ENCODE data around the gene P2RX5.

DNA sequence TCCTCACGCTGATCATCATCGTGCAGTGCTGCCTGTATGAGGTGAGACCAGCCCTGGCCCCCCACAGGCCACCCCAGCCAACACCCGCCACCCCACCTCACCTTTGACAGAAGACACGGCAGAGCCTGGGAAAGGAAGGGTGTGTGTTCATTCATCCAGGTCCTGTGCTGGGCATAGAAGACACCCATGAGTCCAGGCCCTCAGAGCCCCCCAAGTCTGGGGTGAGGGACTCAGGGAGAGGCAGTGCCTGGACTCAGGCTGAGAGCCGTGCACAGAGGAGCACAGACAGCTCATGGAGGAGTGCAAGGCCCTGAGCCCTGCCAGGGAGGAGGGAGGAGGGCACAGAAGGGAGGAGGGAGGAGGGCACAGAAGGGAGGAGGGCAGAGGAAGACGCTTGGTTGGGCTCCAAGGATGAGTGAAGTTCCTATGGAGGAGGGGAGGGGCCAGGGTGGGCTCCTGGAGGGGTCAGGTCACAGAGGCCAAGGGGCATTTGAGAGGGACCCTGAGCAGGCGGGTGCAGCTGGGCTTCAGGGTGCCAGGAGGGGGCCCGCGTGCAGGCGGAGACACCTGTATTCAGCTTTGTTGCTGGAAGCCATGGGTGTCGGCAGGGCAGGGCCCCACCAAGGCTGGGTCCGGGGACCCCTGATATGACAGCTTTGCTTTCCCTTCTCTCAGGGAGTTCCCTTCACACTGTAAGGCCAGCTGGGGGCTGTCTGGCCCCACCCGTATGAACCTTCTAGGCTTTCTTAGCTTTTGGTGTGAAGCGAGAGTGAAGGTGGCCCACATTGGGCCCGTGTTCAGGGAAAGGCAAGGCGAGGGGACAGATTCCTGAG lies 39.0 kb downstream of the P2RX5 start:
- TF ChIP-seq, protein P1, sequence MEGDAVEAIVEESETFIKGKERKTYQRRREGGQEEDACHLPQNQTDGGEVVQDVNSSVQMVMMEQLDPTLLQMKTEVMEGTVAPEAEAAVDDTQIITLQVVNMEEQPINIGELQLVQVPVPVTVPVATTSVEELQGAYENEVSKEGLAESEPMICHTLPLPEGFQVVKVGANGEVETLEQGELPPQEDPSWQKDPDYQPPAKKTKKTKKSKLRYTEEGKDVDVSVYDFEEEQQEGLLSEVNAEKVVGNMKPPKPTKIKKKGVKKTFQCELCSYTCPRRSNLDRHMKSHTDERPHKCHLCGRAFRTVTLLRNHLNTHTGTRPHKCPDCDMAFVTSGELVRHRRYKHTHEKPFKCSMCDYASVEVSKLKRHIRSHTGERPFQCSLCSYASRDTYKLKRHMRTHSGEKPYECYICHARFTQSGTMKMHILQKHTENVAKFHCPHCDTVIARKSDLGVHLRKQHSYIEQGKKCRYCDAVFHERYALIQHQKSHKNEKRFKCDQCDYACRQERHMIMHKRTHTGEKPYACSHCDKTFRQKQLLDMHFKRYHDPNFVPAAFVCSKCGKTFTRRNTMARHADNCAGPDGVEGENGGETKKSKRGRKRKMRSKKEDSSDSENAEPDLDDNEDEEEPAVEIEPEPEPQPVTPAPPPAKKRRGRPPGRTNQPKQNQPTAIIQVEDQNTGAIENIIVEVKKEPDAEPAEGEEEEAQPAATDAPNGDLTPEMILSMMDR (IDR thresholded peaks at IDR 0.05): no peak
- no peak for TF ChIP-seq POLR2AphosphoS5 (IDR thresholded peaks at IDR 0.05)

Data from prostate gland (tissue), 2 donors.